ENCODE data around the gene CSRNP3. TPM values are rescaled to one million over a fixed set of nuclear protein-coding genes. Genes with fewer than 3 reads are reported as not detected.

Gene CSRNP3
- total RNA-seq, 3 donors from 2014 or later: 2.0 to 5.2 (median 4.6) TPM

- Histone ChIP-seq H3K4me3 (no peak overlapping the region), H3K9me3 (no peaks in the 10 kb centered on the region), H3K36me3 (ENCODE audit: low read depth) (no peaks in the 10 kb centered on the region), H3K4me1 (ENCODE audit: low read depth) (no peaks in the 10 kb centered on the region)
- DNase-seq: no peak
- intact Hi-C loops (cut with DNase I, micrococcal nuclease): no loop called here
- TF ChIP-seq CTCF (IDR thresholded peaks at IDR 0.05): no peak
- ATAC-seq: no peak
Observed at GRCh38 chr2:165524720-165525119, 55.2 kb downstream of the CSRNP3 start.

GRCh38 chr2:165528691-165529090, 59.2 kb downstream of the CSRNP3 start:
- Histone ChIP-seq H3K36me3 (ENCODE audit: low read depth) (no peaks in the 10 kb centered on the region), H3K9me3 (no peaks in the 10 kb centered on the region), H3K4me3 (no peak overlapping the region), H3K4me1 (ENCODE audit: low read depth) (no peaks in the 10 kb centered on the region)
- intact Hi-C loops (cut with DNase I, micrococcal nuclease): no loop called here
- TF ChIP-seq CTCF (IDR thresholded peaks at IDR 0.05): no peak
- no peak for ATAC-seq
- DNase-seq: no peak

GRCh38 chr2:165529130-165529529, 59.6 kb downstream of the CSRNP3 start:
- ATAC-seq: no peak
- TF ChIP-seq CTCF (IDR thresholded peaks at IDR 0.05): no peak

GRCh38 chr2:165533331-165533730, 63.8 kb downstream of the CSRNP3 start:
- Histone ChIP-seq H3K4me1 (ENCODE audit: low read depth) (no peaks in the 10 kb centered on the region), H3K36me3 (ENCODE audit: low read depth) (no peaks in the 10 kb centered on the region), H3K4me3 (no peak overlapping the region), H3K9me3 (no peaks in the 10 kb centered on the region)
- no peak for TF ChIP-seq CTCF (IDR thresholded peaks at IDR 0.05)
- ATAC-seq: no peak
- no peak for DNase-seq
- intact Hi-C loops (cut with DNase I, micrococcal nuclease): no loop called here

More at GRCh38 chr2:165529130-165529529, 59.6 kb downstream of the CSRNP3 start:
- DNase-seq: no peak
- Histone ChIP-seq H3K4me1 (ENCODE audit: low read depth) (no peaks in the 10 kb centered on the region), H3K9me3 (no peaks in the 10 kb centered on the region), H3K36me3 (ENCODE audit: low read depth) (no peaks in the 10 kb centered on the region), H3K4me3 (no peak overlapping the region)
- intact Hi-C loops (cut with DNase I, micrococcal nuclease): no loop called here

- Histone ChIP-seq H3K4me1 (ENCODE audit: low read depth) (no peaks in the 10 kb centered on the region), H3K36me3 (ENCODE audit: low read depth) (no peaks in the 10 kb centered on the region), H3K4me3 (no peak overlapping the region), H3K9me3 (no peaks in the 10 kb centered on the region)
- TF ChIP-seq CTCF (IDR thresholded peaks at IDR 0.05): no peak
- DNase-seq (no peak), ATAC-seq (no peak)
- intact Hi-C loops (cut with DNase I, micrococcal nuclease): no loop called here
Observed at GRCh38 chr2:165535471-165535870, 66.0 kb downstream of the CSRNP3 start.

- Histone ChIP-seq H3K9me3 (no peaks in the 10 kb centered on the region), H3K4me1 (ENCODE audit: low read depth) (no peaks in the 10 kb centered on the region), H3K4me3 (no peak overlapping the region), H3K36me3 (ENCODE audit: low read depth) (no peaks in the 10 kb centered on the region)
- ATAC-seq (no peak), DNase-seq (no peak)
- intact Hi-C loops (cut with DNase I, micrococcal nuclease): no loop called here
- no peak for TF ChIP-seq CTCF (IDR thresholded peaks at IDR 0.05)
Observed at GRCh38 chr2:165536851-165537499, 67.5 kb downstream of the CSRNP3 start.

All from mucosa of descending colon (tissue), 3 donors.